Psoas muscle (tissue), 8 donors: ENCODE results near the gene MGST2. TPM values are rescaled to one million over a fixed set of nuclear protein-coding genes. Genes with fewer than 3 reads are reported as not detected.

Experiments used
- ATAC-seq, 4 donors: fragments of 200-7000 bp; cut with Tn5 transposase; one replicate each; pipeline ENCODE4 v1.9.1; 2020; ENCODE audit warnings: moderate library complexity in 3 of 4, mild to moderate bottlenecking in 2 of 4
- DNase-seq, 2 donors: peaks; one replicate each; pipeline ENCODE4 v3.0.0-alpha.2; 2020
- H3K27ac ChIP-seq: fragments of 200-600 bp; one replicate; pipeline ENCODE4 v1.8.0; 2022
- H3K27me3 ChIP-seq, 3 donors: fragments of 200-600 bp in 1 of 3; one replicate each; pipeline versions ENCODE4 v1.6.1 to v1.8.0; 2013 to 2022; ENCODE audit warnings: low read length in 2 of 3, mild to moderate bottlenecking in 2 of 3, moderate library complexity in 1 of 3; ENCODE audit not compliant: insufficient read depth in 3 of 3
- H3K36me3 ChIP-seq, 2 donors: fragments of 200-600 bp in 1 of 2; one replicate each; pipeline versions ENCODE4 v1.6.1 to v1.8.0; 2013 to 2022; ENCODE audit warnings: low read depth in 1 of 2, mild to moderate bottlenecking in 1 of 2, moderate library complexity in 1 of 2; ENCODE audit not compliant: insufficient read depth in 1 of 2
- H3K4me1 ChIP-seq: fragments of 200-600 bp; one replicate; pipeline ENCODE4 v1.8.0; 2022
- H3K4me3 ChIP-seq: fragments of 200-600 bp; one replicate; pipeline ENCODE4 v1.8.0; 2022; ENCODE audit warnings: mild to moderate bottlenecking
- H3K9me3 ChIP-seq: fragments of 200-600 bp; one replicate; pipeline ENCODE4 v1.8.0; 2022
- WGBS, 3 donors: extraction: QIAGEN DNeasy Blood & Tissue Kit; methylation state at CpG; one replicate each; pipeline versions ENCODE4 v1.1.6 to v1.1.7; 2013; 5-methylcytosine and 5-hydroxymethylcytosine counted together
- intact Hi-C, 2 donors: fragments of 100-400 bp; cut with DNase I; formaldehyde crosslinking; loops; one replicate each; pipeline versions ENCODE4 v1.11.0 to v1.14.2; 2022
- polyA plus RNA-seq, 3 donors: library from polyadenylated mRNA; stranded (reverse); fragments of 200-250 nt; gene quantifications; one replicate each; pipeline ENCODE4 v1.2.3, GENCODE V29; 2013
- total RNA-seq, 4 donors: library from RNA; stranded (reverse); fragmentation: NEBNext Ultra II Directional in 2 of 4; extraction: Animal tissue kit (Norgen Biotek cat#: 25700) in 2 of 4; gene quantifications; one replicate each; pipeline versions ENCODE4 v1.2.1 to v1.2.4, GENCODE V29; 2021 to 2023
- TF ChIP-seq, protein P1 (sequence below): fragments of 200-600 bp; IDR thresholded peaks from one replicate; pipeline ENCODE4 v1.8.0; 2022; ENCODE audit warnings: antibody characterized with exemption
- donor health status: healthy with polysubstance abuse.
- donor health status: DM: no; HTN: no; CAD: no; lungs with moderate emphysema.
- donor health status: Bipolar disorder and iron deficiency.
- donor health status: healthy.
- donor health status: DM: yes; HTN: yes; CAD: no.
- donor health status: DM: no; HTN: no; CAD: no.
- donor health status: DM: no; HTN: no; CAD: no.
- donor health status: DM: yes; HTN: yes; CAD: no.

The MGST2 gene
- total and polyA plus RNA-seq, 7 donors = 18.2 to 56.2 (median 46.8) TPM

- 77 to 85% (median 77%) methylated on average over 1 of the region's 1 CpG for WGBS, 3 donors
- no peak for DNase-seq
- ATAC-seq = no peak
- peaks cover 25% of the 10 kb centered on the region for H3K4me1 ChIP-seq
- no peaks in the 10 kb centered on the region for H3K27me3 ChIP-seq
- intact Hi-C loops = no loop called here
- TF ChIP-seq, protein P1, sequence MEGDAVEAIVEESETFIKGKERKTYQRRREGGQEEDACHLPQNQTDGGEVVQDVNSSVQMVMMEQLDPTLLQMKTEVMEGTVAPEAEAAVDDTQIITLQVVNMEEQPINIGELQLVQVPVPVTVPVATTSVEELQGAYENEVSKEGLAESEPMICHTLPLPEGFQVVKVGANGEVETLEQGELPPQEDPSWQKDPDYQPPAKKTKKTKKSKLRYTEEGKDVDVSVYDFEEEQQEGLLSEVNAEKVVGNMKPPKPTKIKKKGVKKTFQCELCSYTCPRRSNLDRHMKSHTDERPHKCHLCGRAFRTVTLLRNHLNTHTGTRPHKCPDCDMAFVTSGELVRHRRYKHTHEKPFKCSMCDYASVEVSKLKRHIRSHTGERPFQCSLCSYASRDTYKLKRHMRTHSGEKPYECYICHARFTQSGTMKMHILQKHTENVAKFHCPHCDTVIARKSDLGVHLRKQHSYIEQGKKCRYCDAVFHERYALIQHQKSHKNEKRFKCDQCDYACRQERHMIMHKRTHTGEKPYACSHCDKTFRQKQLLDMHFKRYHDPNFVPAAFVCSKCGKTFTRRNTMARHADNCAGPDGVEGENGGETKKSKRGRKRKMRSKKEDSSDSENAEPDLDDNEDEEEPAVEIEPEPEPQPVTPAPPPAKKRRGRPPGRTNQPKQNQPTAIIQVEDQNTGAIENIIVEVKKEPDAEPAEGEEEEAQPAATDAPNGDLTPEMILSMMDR = no peak
- no peak overlapping the region for H3K27ac ChIP-seq
- H3K36me3 ChIP-seq = peaks cover 0 to 6% of the 10 kb centered on the region in 2 donors
- no peak overlapping the region for H3K4me3 ChIP-seq
- no peaks in the 10 kb centered on the region for H3K9me3 ChIP-seq
Measured at GRCh38 chr4:139686130-139686529, 20.5 kb downstream of the MGST2 start.

DNA sequence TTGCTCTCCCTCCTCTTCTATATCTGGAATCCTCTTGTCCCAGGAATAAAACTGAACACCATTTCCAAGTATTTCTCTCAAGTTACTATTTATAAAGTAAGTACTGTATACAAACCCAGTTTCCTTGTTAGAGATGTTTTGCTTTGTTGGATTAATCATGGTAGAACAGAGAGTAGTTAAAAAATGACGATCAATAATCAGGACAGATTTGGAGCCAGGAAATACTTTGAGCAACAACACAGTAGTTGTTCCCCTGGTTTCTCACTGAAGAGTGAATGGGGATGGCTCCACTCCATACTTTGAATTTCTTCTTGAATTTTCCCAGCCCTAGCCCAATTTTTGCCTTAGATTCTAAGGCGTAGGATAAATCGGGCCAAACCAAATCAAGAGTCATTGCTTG, 21.4 kb downstream of the MGST2 start:
- H3K36me3 ChIP-seq = peaks cover 0 to 6% of the 10 kb centered on the region in 2 donors
- TF ChIP-seq, protein P1 = no peak
- peak overlapping the region; percentile 9 for H3K27ac ChIP-seq
- no peak for DNase-seq
- H3K4me1 ChIP-seq = peaks cover 26% of the 10 kb centered on the region
- ATAC-seq = no peak
- no peaks in the 10 kb centered on the region for H3K27me3 ChIP-seq
- H3K9me3 ChIP-seq = no peaks in the 10 kb centered on the region
- WGBS, 3 donors = 78 to 86% (median 79%) methylated on average over 3 of the region's 3 CpGs
- intact Hi-C loops = no loop called here
- H3K4me3 ChIP-seq = no peak overlapping the region

DNA sequence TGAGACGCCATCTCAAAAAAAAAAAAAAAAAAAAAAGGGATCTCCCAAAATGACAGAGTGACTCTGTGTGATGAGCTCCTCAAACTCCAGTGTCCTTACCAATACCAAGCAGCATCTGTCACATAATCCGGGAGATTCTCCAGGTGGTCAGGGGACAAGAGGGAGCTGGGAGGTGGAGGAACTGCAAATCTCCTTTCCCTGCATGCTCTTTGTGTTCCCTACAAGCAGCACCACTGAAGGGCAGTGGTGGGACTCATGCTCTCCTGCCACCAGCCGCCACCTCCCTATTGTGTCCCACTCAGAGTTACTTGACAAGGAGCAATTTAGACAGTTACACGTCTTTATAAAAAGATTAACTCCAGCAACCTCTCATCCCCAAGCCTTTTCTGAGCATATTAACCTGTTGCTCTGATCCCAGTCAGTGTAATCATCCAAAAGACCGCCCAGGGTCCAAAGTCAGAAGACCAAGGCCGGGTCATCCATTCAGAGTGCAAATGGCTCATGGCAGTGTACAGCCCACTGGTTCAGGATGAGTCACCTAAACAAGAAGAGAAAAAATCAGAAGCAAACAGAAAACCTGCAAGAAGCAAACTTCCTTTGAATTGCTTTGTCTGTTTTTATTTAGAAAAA, 23.6 kb downstream of the MGST2 start:
- 92 to 97% (median 97%) methylated on average over 6 of the region's 6 CpGs for WGBS, 3 donors
- intact Hi-C loops = no loop called here
- ATAC-seq = no peak
- Histone ChIP-seq H3K9me3 (no peaks in the 10 kb centered on the region), H3K36me3 (peaks cover 0 to 6% of the 10 kb centered on the region in 2 donors), H3K4me1 (peaks cover 24% of the 10 kb centered on the region), H3K4me3 (no peak overlapping the region), H3K27ac (no peak overlapping the region), H3K27me3 (no peaks in the 10 kb centered on the region)
- TF ChIP-seq, protein P1 = no peak
- no peak for DNase-seq

DNA sequence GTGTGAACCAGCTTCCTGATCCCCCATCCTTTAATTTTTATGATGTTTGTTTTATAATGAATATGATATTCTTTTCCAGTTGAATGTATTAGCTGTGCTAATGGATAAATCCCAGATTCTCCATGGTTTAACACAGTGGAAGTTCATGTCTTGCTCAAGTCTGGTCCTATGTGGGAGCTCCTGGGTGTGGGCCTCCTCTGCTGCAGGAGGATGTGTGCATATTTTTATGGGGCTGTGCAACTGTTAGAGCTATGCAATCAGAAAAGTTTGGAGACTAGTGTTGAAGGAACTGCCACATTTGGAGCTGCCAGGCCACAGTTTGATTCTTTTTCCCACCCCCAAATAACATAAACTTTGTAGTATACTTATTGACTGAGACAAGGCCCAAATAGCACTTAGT, 24.8 kb downstream of the MGST2 start:
- peaks cover 28% of the 10 kb centered on the region for H3K4me1 ChIP-seq
- no peak overlapping the region for H3K27ac ChIP-seq
- DNase-seq = no peak
- TF ChIP-seq, protein P1 = no peak
- H3K9me3 ChIP-seq = no peaks in the 10 kb centered on the region
- H3K4me3 ChIP-seq = no peak overlapping the region
- intact Hi-C loops = no loop called here
- ATAC-seq = no peak
- H3K27me3 ChIP-seq = no peaks in the 10 kb centered on the region
- H3K36me3 ChIP-seq = peaks cover 0 to 9% of the 10 kb centered on the region in 2 donors
